ENCODE results near the gene MTRF1L. TPM values are rescaled to one million over a fixed set of nuclear protein-coding genes. Genes with fewer than 3 reads are reported as not detected.

The MTRF1L gene
- total RNA-seq, 4 donors from 2014 or later = 18.7 to 33.2 (median 24.8) TPM

GRCh38 chr6:153023977-153024708 is 21.6 kb upstream of the MTRF1L start:
- TF ChIP-seq CTCF (IDR thresholded peaks at IDR 0.05) (peak; percentile 66 to 77 (median 70)), EP300 (IDR thresholded peaks at IDR 0.05) (no peak)
- Histone ChIP-seq H3K36me3 (no peaks in the 10 kb centered on the region), H3K4me1 (no peaks in the 10 kb centered on the region), H3K27me3 (no peaks in the 10 kb centered on the region), H3K4me3 (no peak overlapping the region), H3K9me3 (no peaks in the 10 kb centered on the region), H3K27ac (no peak overlapping the region)
- WGBS, 2 donors (ENCODE audit: low coverage in 1 of 2) = 44% methylated on average over 5 to 6 of the region's 6 CpGs
- ATAC-seq = peak; percentile 55

GRCh38 chr6:153018355-153018754 is 15.8 kb upstream of the MTRF1L start:
- Histone ChIP-seq H3K27me3 (no peaks in the 10 kb centered on the region), H3K9me3 (no peaks in the 10 kb centered on the region), H3K4me3 (no peak overlapping the region), H3K4me1 (no peaks in the 10 kb centered on the region), H3K36me3 (no peaks in the 10 kb centered on the region), H3K27ac (no peak overlapping the region)
- TF ChIP-seq CTCF (IDR thresholded peaks at IDR 0.05) = peak in 1 of 4 experiments; percentile 0
- no peak for TF ChIP-seq POLR2AphosphoS5 (IDR thresholded peaks at IDR 0.05)
- no peak for TF ChIP-seq EP300 (IDR thresholded peaks at IDR 0.05)
- no peak for TF ChIP-seq POLR2A (IDR thresholded peaks at IDR 0.05)
- 87 to 92% methylated on average over 3 of the region's 3 CpGs for WGBS, 2 donors (ENCODE audit: low coverage in 1 of 2)
- ATAC-seq = no peak

GRCh38 chr6:153016846-153017245 is 14.3 kb upstream of the MTRF1L start:
- no peak for TF ChIP-seq POLR2AphosphoS5 (IDR thresholded peaks at IDR 0.05)
- no peak for TF ChIP-seq EP300 (IDR thresholded peaks at IDR 0.05)
- TF ChIP-seq CTCF (IDR thresholded peaks at IDR 0.05) = no peak
- no peak for TF ChIP-seq POLR2A (IDR thresholded peaks at IDR 0.05)

GRCh38 chr6:153015094-153015640 is 12.7 kb upstream of the MTRF1L start:
- TF ChIP-seq EP300 (IDR thresholded peaks at IDR 0.05) (no peak), POLR2A (IDR thresholded peaks at IDR 0.05) (no peak), POLR2AphosphoS5 (IDR thresholded peaks at IDR 0.05) (no peak), CTCF (IDR thresholded peaks at IDR 0.05) (no peak)
- no peak for ATAC-seq
- WGBS, 2 donors (ENCODE audit: low coverage in 1 of 2) = 81 to 83% methylated on average over 3 to 4 of the region's 4 CpGs
- Histone ChIP-seq H3K4me3 (no peak overlapping the region), H3K36me3 (no peaks in the 10 kb centered on the region), H3K27me3 (no peaks in the 10 kb centered on the region), H3K27ac (no peak overlapping the region), H3K4me1 (no peaks in the 10 kb centered on the region), H3K9me3 (no peaks in the 10 kb centered on the region)

More at GRCh38 chr6:153016846-153017245, 14.3 kb upstream of the MTRF1L start:
- no peaks in the 10 kb centered on the region for H3K9me3 ChIP-seq
- no peak for ATAC-seq
- no peaks in the 10 kb centered on the region for H3K27me3 ChIP-seq
- no peak overlapping the region for H3K4me3 ChIP-seq
- H3K36me3 ChIP-seq = no peaks in the 10 kb centered on the region
- WGBS, 2 donors (ENCODE audit: low coverage in 1 of 2) = 73 to 81% methylated on average over 2 to 3 of the region's 3 CpGs
- no peaks in the 10 kb centered on the region for H3K4me1 ChIP-seq
- H3K27ac ChIP-seq = no peak overlapping the region

- no peak for ATAC-seq
- no peak overlapping the region for H3K4me3 ChIP-seq
- 55 to 78% methylated on average over 2 of the region's 2 CpGs for WGBS, 2 donors (ENCODE audit: low coverage in 1 of 2)
- TF ChIP-seq CTCF (IDR thresholded peaks at IDR 0.05) (no peak), EP300 (IDR thresholded peaks at IDR 0.05) (no peak), POLR2AphosphoS5 (IDR thresholded peaks at IDR 0.05) (no peak), POLR2A (IDR thresholded peaks at IDR 0.05) (no peak)
- no peaks in the 10 kb centered on the region for H3K36me3 ChIP-seq
- no peaks in the 10 kb centered on the region for H3K9me3 ChIP-seq
- no peaks in the 10 kb centered on the region for H3K4me1 ChIP-seq
- H3K27me3 ChIP-seq = no peaks in the 10 kb centered on the region
- H3K27ac ChIP-seq = no peak overlapping the region
Measured at GRCh38 chr6:153013438-153013837, 10.9 kb upstream of the MTRF1L start.
